HepG2 (cell line): ENCODE results near the gene HLA-DPB1. TPM values are rescaled to one million over a fixed set of nuclear protein-coding genes. Genes with fewer than 3 reads are reported as not detected.

ENCODE experiments used
- ATAC-seq: fragments of 200-7000 bp; cut with Tn5 transposase; 3 replicates; pipeline ENCODE4 v1.9.1; 2020; ENCODE audit warnings: mild to moderate bottlenecking, moderate library complexity
- BruUV-seq: library from RNA; stranded (reverse); fragments of 400-500 nt; replicated peaks from 2 replicates; lab custom pipeline; 2021; lab: Mats Ljungman, UMichigan
- CTCF ChIA-PET: fragments of 300-600 bp; formaldehyde crosslinking; extraction: SDS; loops from one replicate; lab custom pipeline; 2021; ENCODE audit warnings: low total read pairs, inconsistent platforms, low intra/inter-chr PET ratio; lab: Yijun Ruan, JAX
- POLR2A ChIA-PET: fragments of 350-600 bp; sonication (Branson Sonifier 250); formaldehyde crosslinking; loops from one replicate; lab custom pipeline; 2020; ENCODE audit warnings: antibody characterized with exemption, inconsistent platforms; lab: Yijun Ruan, JAX
- DNase-seq: peaks from one replicate; pipeline ENCODE4 v3.0.0-alpha.2; 2015; ENCODE audit warnings: low spot score
- FAIRE-seq: peaks from 3 replicates; lab custom pipeline; 2011; peaks lifted over from hg19 to GRCh38; lab: Jason Lieb, UNC
- H2AFZ ChIP-seq: one replicate; pipeline ENCODE4 v1.6.1; 2011; ENCODE audit warnings: low read length, inconsistent platforms
- H3K27ac ChIP-seq: fragments of 300-600 bp; 3 replicates; pipeline ENCODE4 v1.8.0; 2011; ENCODE audit warnings: mixed run types, mild to moderate bottlenecking, mixed read lengths, low read length, inconsistent platforms; ENCODE audit not compliant: insufficient read depth; ENCODE audit errors: extremely low read length
- H3K27me3 ChIP-seq, 2 experiments: fragments of 200-600 bp in 1 of 2; 2 replicates in 1 of 2; 3 replicates in 1 of 2; pipeline versions ENCODE4 v1.6.0 to v1.8.0; 2011; ENCODE audit warnings: low read length in 2 of 2, mild to moderate bottlenecking in 2 of 2, moderate library complexity in 2 of 2, inconsistent platforms in 1 of 2; ENCODE audit not compliant: insufficient read depth in 2 of 2, control insufficient read depth in 1 of 2
- H3K36me3 ChIP-seq, 2 experiments: fragments of 200-600 bp in 1 of 2; replicated peaks in 1 of 2; 2 replicates in 1 of 2; 3 replicates in 1 of 2; pipeline versions ENCODE4 v1.5.1 to v1.8.0; 2011; ENCODE audit warnings: low read length in 2 of 2, inconsistent platforms in 1 of 2; ENCODE audit not compliant: insufficient read depth in 2 of 2, control insufficient read depth in 1 of 2
- H3K4me1 ChIP-seq: 2 replicates; pipeline ENCODE4 v1.5.1; 2012; ENCODE audit warnings: low read length, inconsistent platforms; ENCODE audit not compliant: insufficient read depth
- H3K4me2 ChIP-seq: 2 replicates; pipeline ENCODE4 v1.6.0; 2011; ENCODE audit warnings: low read depth, low read length, inconsistent platforms
- H3K4me3 ChIP-seq, 3 experiments: fragments of 200-600 bp in 1 of 3; sonication (generic), shearing (Covaris generic) in 1 of 3; replicated peaks in 1 of 3; 2 replicates each; pipeline ENCODE4 v1.5.1; 2011 to 2016; ENCODE audit warnings: low read length in 3 of 3, inconsistent platforms in 2 of 3, low read depth in 2 of 3, mild to moderate bottlenecking in 2 of 3, control low read depth in 1 of 3, mixed read lengths in 1 of 3; ENCODE audit not compliant: insufficient read depth in 1 of 3
- H3K79me2 ChIP-seq: one replicate; pipeline ENCODE4 v1.6.1; 2011; ENCODE audit warnings: low read length, inconsistent platforms; ENCODE audit not compliant: insufficient read depth
- H3K9ac ChIP-seq: 2 replicates; pipeline ENCODE4 v1.6.0; 2011; ENCODE audit warnings: mild to moderate bottlenecking, low read depth, low read length, inconsistent platforms; ENCODE audit not compliant: insufficient read depth
- H3K9me3 ChIP-seq: 2 replicates; pipeline ENCODE4 v1.5.1; 2012; ENCODE audit warnings: mild to moderate bottlenecking, low read length
- H4K20me1 ChIP-seq: 2 replicates; pipeline ENCODE4 v1.6.0; 2011; ENCODE audit warnings: inconsistent platforms, mild to moderate bottlenecking, low read length, moderate library complexity; ENCODE audit not compliant: insufficient read depth
- ARID3A ChIP-seq: IDR thresholded peaks from 2 replicates; pipeline ENCODE4 v1.6.1; 2012; ENCODE audit warnings: low read depth, low read length, improper control_type of control experiment
- CENPT ChIP-seq: sonication (generic); formaldehyde crosslinking; IDR thresholded peaks from 2 replicates; pipeline ENCODE4 v1.8.0; 2022; ENCODE audit warnings: low read depth, mild to moderate bottlenecking, moderate library complexity, missing genetic modification reagents
- DBP ChIP-seq: sonication (generic); formaldehyde crosslinking; IDR thresholded peaks from 2 replicates; pipeline ENCODE4 v1.4.0; 2020; ENCODE audit warnings: missing genetic modification reagents; ENCODE audit errors: not compliant biosample characterization
- HNRNPH1 ChIP-seq: fragments of 200-400 bp; formaldehyde crosslinking; optimal IDR thresholded peaks from 2 replicates; pipeline ENCODE3; 2017; ENCODE audit warnings: mild to moderate bottlenecking, low read depth, low read length
- KLF11 ChIP-seq: IDR thresholded peaks from 2 replicates; pipeline ENCODE4 v1.6.1; 2016; ENCODE audit warnings: missing compliant biosample characterization
- NFIC ChIP-seq: IDR thresholded peaks from 2 replicates; pipeline ENCODE4 v1.6.1; 2012; ENCODE audit warnings: mild to moderate bottlenecking, low read length, inconsistent platforms
- RAD21 ChIP-seq: fragments of 450-650 bp; formaldehyde crosslinking; IDR thresholded peaks from 2 replicates; pipeline ENCODE4 v1.5.0; 2020; ENCODE audit warnings: mild to moderate bottlenecking
- REPIN1 ChIP-seq: sonication (generic); formaldehyde crosslinking; IDR thresholded peaks from 2 replicates; pipeline ENCODE4 v1.8.0; 2022; ENCODE audit warnings: missing genetic modification reagents, low read depth, mild to moderate bottlenecking, borderline replicate concordance
- RERE ChIP-seq: IDR thresholded peaks from 2 replicates; pipeline ENCODE4 v1.6.1; 2016; ENCODE audit warnings: low read depth, missing genetic modification reagents, missing compliant biosample characterization
- THAP11 ChIP-seq: IDR thresholded peaks from 2 replicates; pipeline ENCODE4 v1.6.1; 2016; ENCODE audit warnings: missing biosample characterization, missing genetic modification reagents
- ZBTB34 ChIP-seq: sonication (generic); formaldehyde crosslinking; IDR thresholded peaks from 2 replicates; pipeline ENCODE4 v1.8.0; 2022; ENCODE audit warnings: mild to moderate bottlenecking, missing genetic modification reagents
- ZNF280B ChIP-seq: sonication (generic); formaldehyde crosslinking; IDR thresholded peaks from 2 replicates; pipeline ENCODE4 v1.5.0; 2020; ENCODE audit warnings: missing genetic modification reagents, mild to moderate bottlenecking, borderline replicate concordance
- ZNF430 ChIP-seq: sonication (generic); formaldehyde crosslinking; IDR thresholded peaks from 2 replicates; pipeline ENCODE4 v1.9.0; 2021; ENCODE audit warnings: mild to moderate bottlenecking, missing genetic modification reagents
- ZNF605 ChIP-seq: sonication (generic); formaldehyde crosslinking; IDR thresholded peaks from 2 replicates; pipeline ENCODE4 v1.8.0; 2022; ENCODE audit warnings: mild to moderate bottlenecking, missing genetic modification reagents
- ZNF878 ChIP-seq: sonication (generic); formaldehyde crosslinking; IDR thresholded peaks from 2 replicates; pipeline ENCODE4 v1.8.1; 2023; ENCODE audit warnings: mild to moderate bottlenecking, missing genetic modification reagents, moderate library complexity
- WGBS: methylation state at CpG from one replicate; pipeline ENCODE4 v1.1.6; 2017; ENCODE audit warnings: low lambda C conversion rate; 5-methylcytosine and 5-hydroxymethylcytosine counted together
- in situ Hi-C: cut with HindIII; loops from 2 replicates; pipeline ENCODE4 v1.10.0; 2017; ENCODE audit warnings: low pct_unique_long_range_greater_than_20kb; ENCODE audit not compliant: extremely low pct_ligation_motif_present
- intact Hi-C: fragments of 100-400 bp; cut with micrococcal nuclease; formaldehyde crosslinking; loops from one replicate; pipeline ENCODE4 v1.10.0; 2022; ENCODE audit not compliant: unreplicated experiment
- polyA plus RNA-seq, 8 experiments: library from polyadenylated mRNA; depleted of rRNA in 3 of 8; stranded (reverse) in 7 of 8; unstranded in 1 of 8; fragments of >200 nt; fragmentation: Illumina TruSeq in 4 of 8; extraction: Trizol in 4 of 8; gene quantifications; 2 replicates each; pipeline versions ENCODE4 v1.2.1 to v1.2.3, GENCODE V29; 2011 to 2016; ENCODE audit warnings: low read depth in 4 of 8, missing spikeins in 1 of 8, mixed read lengths in 1 of 8; ENCODE audit not compliant: insufficient read depth in 1 of 8
- total RNA-seq, 5 experiments: library from RNA; depleted of rRNA; stranded (reverse); fragments of >200 nt; fragmentation: Illumina TruSeq; extraction: Trizol; gene quantifications; 2 replicates each; pipeline ENCODE4 v1.2.3, GENCODE V29; 2016; ENCODE audit warnings: low read depth in 1 of 5

HLA-DPB1 gene
- total and polyA plus RNA-seq, 2 of the 13 experiments (the other 11 are each of a cell fraction or from before 2014, with no cell fraction given) = not detected

- no peaks in the 10 kb centered on the region for H4K20me1 ChIP-seq
- no peak overlapping the region for H2AFZ ChIP-seq
- BruUV-seq = no TSS peak
- no peak overlapping the region for H3K9ac ChIP-seq
- no peak overlapping the region for H3K4me3 ChIP-seq
- peaks cover 0 to 7% of the 10 kb centered on the region in 2 experiments; a peak in 1 of 5 replicates for H3K27me3 ChIP-seq
- no peak for FAIRE-seq
- POLR2A ChIA-PET = no interaction called here
- DNase-seq = no peak
- no peaks in the 10 kb centered on the region for H3K36me3 ChIP-seq
- CTCF ChIA-PET = no interaction called here
- 12% methylated on average over 4 of the region's 4 CpGs for WGBS
- H3K27ac ChIP-seq = no peak overlapping the region
- H3K4me2 ChIP-seq = no peak overlapping the region
- H3K4me1 ChIP-seq = no peaks in the 10 kb centered on the region
- no peaks in the 10 kb centered on the region for H3K79me2 ChIP-seq
- no peak for ATAC-seq
- H3K9me3 ChIP-seq = no peaks in the 10 kb centered on the region
- intact Hi-C loops (no loop called here), in situ Hi-C loops (no loop called here)
- TF ChIP-seq RERE (CRISPR knock-in tag) = no peak
- no peak for TF ChIP-seq ZBTB34 (CRISPR knock-in tag)
- no peak for TF ChIP-seq HNRNPH1
- TF ChIP-seq ARID3A = no peak
- TF ChIP-seq ZNF605 (CRISPR knock-in tag) = no peak
- TF ChIP-seq REPIN1 (CRISPR knock-in tag) = no peak
- TF ChIP-seq KLF11 (CRISPR knock-in tag) = no peak
- no peak for TF ChIP-seq ZNF430 (CRISPR knock-in tag)
- no peak for TF ChIP-seq ZNF878 (CRISPR knock-in tag)
- TF ChIP-seq RAD21 = no peak
- no peak for TF ChIP-seq ZNF280B (CRISPR knock-in tag)
- TF ChIP-seq CENPT (CRISPR knock-in tag) = no peak
- TF ChIP-seq NFIC = no peak
- no peak for TF ChIP-seq THAP11 (CRISPR knock-in tag)
- TF ChIP-seq DBP (CRISPR knock-in tag) = no peak
Measured at GRCh38 chr6:33064723-33065122, 11.1 kb upstream of the HLA-DPB1 start.
